Hepatocyte (in vitro differentiated cells): Measurements from ENCODE around the gene CXCL14.

ENCODE experiments used
- CTCF ChIP-seq: fragments of 200-600 bp; sonication (generic); IDR thresholded peaks from 2 replicates; pipeline ENCODE4 v1.5.1; 2016; ENCODE audit warnings: antibody characterized with exemption, mild to moderate bottlenecking; ENCODE audit not compliant: poor library complexity
- EZH2 ChIP-seq: fragments of 200-600 bp; sonication (generic); IDR thresholded peaks from 2 replicates; pipeline ENCODE4 v1.6.1; 2016; ENCODE audit warnings: antibody characterized with exemption, mild to moderate bottlenecking, borderline replicate concordance

- TF ChIP-seq CTCF: no peak
- TF ChIP-seq EZH2: no peak
Measured at GRCh38 chr5:135593141-135593540, 14.3 kb upstream of the CXCL14 start.
